PC-3 (cell line): ENCODE data around the gene AIFM3.

Source experiments
- EZH2phosphoT487 ChIP-seq: fragments of 300-600 bp; sonication (generic); IDR thresholded peaks from 2 replicates; pipeline ENCODE4 v1.6.1; 2018; ENCODE audit warnings: mild to moderate bottlenecking, antibody characterized with exemption, low read length, borderline replicate concordance
- TF ChIP-seq, protein P1 (sequence below): fragments of 300-600 bp; sonication (generic); conservative IDR thresholded peaks from 2 replicates; pipeline ENCODE4 v1.5.1; 2017; ENCODE audit warnings: antibody characterized with exemption, low read depth, mild to moderate bottlenecking, low read length

- TF ChIP-seq, protein P1, sequence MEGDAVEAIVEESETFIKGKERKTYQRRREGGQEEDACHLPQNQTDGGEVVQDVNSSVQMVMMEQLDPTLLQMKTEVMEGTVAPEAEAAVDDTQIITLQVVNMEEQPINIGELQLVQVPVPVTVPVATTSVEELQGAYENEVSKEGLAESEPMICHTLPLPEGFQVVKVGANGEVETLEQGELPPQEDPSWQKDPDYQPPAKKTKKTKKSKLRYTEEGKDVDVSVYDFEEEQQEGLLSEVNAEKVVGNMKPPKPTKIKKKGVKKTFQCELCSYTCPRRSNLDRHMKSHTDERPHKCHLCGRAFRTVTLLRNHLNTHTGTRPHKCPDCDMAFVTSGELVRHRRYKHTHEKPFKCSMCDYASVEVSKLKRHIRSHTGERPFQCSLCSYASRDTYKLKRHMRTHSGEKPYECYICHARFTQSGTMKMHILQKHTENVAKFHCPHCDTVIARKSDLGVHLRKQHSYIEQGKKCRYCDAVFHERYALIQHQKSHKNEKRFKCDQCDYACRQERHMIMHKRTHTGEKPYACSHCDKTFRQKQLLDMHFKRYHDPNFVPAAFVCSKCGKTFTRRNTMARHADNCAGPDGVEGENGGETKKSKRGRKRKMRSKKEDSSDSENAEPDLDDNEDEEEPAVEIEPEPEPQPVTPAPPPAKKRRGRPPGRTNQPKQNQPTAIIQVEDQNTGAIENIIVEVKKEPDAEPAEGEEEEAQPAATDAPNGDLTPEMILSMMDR = no peak
- TF ChIP-seq EZH2phosphoT487 = no peak
These were observed 23.0 kb upstream of the AIFM3 start for GRCh38 chr22:20944042-20944441.
